HG03060 (cell line): ENCODE measurements around the gene RPGR.

Experiments used
- ATAC-seq: cut with Tn5 transposase; IDR thresholded peaks from one replicate; pipeline ENCODE4 v1.9.1; 2021; ENCODE audit warnings: low read depth, moderate number of reproducible peaks; ENCODE audit not compliant: unreplicated experiment

RPGR gene

DNA sequence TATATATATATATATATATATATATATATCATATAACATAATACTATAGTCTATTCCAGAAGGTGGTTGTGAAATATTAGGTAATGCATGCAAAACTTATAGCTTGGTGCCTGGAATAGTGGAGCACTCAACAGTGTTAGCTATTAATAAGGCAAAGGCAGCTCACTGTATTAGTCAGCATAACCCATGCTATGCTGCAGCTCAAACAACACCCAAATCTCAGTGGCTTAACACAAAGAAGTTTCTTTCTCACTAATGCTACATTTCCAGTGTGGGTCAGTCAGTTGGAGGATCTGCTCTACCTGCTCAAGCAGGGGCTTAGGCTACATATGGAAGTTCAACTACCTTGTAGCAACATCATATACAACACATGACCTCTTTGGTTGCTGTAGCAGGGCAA lies 5.2 kb upstream of the RPGR start:
- peak; percentile 80 for ATAC-seq

DNA sequence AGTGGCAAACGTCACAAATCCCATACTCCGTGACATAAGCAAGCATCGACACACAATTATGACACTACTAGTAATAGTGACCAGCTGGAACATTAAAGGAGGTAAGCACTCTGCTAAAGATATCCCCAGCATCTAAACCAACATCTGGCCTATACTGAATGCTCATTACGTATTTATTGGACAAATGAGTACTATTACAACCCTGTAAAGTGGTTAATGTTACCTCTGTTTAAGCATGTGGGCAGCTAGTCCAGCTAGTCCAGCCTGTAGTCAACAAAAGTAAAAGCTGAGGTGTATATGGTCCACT lies 419 bp upstream of the RPGR start:
- peak; percentile 4 for ATAC-seq

DNA sequence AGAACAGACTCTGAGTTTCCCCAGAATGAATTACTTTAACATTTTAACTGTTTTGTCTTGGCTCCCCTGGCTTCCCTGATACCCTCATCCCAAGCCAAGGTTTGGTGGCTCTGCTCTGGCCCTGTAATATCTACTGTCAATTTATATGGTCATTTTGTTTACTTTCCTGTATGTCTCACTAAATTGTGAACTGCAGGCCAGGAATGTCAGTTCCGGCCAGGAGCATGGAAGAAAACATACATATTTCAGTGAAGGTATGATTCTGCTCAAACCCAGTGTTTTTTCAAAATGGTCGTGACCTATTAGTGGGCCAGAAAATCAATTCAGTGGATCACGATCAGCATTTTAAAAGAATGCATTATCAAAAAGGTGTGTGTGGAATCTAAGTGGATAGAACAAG lies 1.2 kb downstream of the RPGR start:
- ATAC-seq = no peak

DNA sequence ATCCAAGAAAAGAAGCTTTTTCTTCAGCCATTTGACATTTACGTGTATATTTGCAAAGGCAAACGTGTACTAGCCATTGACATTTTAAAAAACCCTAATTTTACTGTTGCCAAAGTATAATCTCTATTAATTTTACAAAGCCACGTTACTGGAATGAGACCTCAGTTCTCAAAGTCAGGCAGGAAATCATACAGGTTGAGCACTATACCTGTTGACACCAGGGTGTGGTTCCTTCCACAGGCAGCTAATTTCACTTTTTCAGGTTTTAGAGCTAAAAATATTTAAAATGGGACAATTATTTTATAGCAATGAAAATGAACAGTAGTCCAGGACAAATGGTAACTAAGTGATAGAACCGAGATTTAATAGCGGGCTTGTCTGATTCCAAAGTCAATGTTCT lies 6.5 kb downstream of the RPGR start:
- ATAC-seq = no peak

- no peak for ATAC-seq
These were observed 8.7 kb downstream of the RPGR start for GRCh38 chrX:38318606-38319005.

GRCh38 chrX:38318196-38318595 lies 9.1 kb downstream of the RPGR start:
- no peak for ATAC-seq

GRCh38 chrX:38315186-38315585 lies 12.1 kb downstream of the RPGR start:
- no peak for ATAC-seq

DNA sequence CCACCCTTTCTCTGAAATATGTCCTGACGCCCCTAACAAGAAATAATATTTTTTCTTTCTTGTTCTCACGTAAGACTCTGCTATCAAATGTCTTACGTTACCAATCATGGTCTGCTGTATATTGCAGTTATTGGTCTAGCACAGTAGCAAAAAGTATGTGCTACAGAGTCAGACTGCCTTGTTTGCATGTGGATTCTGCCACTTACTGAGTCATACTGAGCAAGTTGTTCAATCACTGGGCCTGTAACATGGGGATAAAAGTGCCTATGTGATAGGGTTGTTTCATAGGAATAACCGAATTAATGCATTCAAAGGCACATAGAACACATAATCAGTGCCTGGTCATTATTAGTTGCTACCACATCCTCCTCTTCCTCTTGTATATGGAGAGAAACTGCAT lies 14.1 kb downstream of the RPGR start:
- no peak for ATAC-seq

- no peak for ATAC-seq
These were observed 14.9 kb downstream of the RPGR start for GRCh38 chrX:38312436-38312835.

GRCh38 chrX:38311743-38312142 lies 15.6 kb downstream of the RPGR start:
- ATAC-seq = no peak

DNA sequence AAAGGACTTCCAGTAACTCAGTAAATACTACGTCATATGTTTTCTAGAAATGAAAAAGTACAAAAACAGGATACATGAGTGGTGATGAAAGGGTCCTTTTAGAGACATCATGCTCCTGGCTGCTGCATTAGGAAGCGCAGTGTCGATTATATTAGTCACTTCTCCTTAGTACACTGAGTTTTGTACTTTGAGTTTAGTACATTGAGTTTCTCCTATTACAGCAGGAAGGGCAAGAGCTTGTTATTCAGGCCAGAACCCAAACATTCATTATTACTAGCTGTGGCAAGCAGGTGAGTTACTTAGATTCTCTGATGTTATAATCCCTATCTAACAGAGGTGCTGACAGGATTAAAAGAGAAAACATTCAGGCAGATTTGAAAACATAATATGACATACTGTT lies 21.3 kb downstream of the RPGR start:
- ATAC-seq = no peak

GRCh38 chrX:38304010-38304409 lies 23.3 kb downstream of the RPGR start:
- no peak for ATAC-seq

DNA sequence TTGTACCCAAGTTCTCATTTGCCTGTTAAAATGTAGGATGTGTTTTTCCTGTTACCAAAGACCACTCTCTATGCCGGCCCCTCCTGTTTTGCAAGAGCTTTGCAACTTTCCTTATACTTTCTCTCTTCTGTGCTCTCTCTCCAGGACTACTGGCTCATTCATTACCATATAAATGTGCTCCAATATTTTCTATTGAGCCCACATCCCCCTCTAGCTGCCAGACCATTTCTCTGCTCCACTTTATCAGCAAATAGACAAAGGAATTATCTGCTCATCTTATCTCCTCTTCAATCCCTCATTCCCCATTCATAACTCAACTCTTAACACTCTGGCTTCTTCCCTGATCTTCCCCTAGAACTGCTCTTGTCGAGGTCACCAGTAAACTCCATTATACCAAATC lies 33.6 kb downstream of the RPGR start:
- ATAC-seq = no peak

GRCh38 chrX:38287674-38288073 lies 39.6 kb downstream of the RPGR start:
- ATAC-seq = no peak

DNA sequence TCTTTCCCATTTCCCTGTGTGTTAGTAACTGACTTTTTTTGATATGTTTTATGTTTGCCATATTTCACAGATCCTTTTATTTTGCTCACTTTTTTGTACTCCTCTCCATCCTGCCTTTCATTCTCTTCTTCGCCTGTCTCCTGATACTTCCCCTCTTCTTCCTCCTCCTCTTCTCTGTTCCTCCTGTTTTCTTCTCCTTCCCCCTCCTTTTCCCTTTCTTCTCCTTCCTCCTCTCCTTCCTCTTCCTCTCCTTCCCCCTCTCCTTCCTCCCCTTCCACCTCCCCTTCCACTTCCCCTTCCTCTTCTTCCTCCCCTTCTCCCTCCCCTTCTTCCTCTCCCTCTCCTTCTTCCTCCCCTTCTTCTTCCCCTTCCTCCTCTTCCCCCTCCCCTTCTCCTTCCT lies 41.7 kb downstream of the RPGR start:
- ATAC-seq = no peak

DNA sequence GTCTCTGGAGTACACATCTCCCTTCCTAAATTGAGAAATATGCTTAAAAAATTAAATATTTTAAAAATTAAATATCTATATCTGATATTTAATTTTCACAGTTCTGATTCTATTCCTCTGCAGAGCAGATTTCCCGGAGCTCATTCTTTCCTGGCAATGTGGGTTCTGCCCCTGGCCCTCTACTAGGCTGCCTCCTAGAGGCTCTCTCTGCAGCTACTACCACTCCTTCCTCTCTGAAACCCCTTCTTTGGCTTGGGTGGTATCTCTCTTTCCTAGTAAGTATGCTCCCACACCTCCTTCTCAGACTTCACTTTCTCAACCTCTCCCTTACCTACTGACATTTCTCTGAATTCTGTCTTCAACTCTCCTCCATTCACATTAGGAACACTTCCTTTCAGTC lies 45.3 kb downstream of the RPGR start:
- ATAC-seq = no peak

DNA sequence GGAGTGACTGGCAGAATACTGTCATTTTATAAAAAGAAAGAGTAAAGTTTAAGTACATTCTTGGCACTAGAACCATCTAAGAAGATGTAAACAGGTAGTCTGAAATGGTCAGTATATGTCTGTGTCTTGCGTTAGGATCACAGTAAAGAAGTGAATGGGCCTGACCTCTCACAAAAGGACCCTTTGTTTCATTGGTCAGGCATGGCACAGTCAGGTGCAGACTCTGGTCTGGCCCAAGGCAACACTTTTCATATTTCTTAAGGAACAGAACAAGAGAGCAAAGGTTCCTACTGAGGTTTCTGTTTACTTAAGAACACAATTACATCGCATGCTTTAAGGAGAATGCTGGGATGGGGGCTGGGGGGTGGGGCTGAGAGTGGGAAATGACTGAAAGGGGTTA lies 48.1 kb downstream of the RPGR start:
- no peak for ATAC-seq

GRCh38 chrX:38278682-38279081 lies 48.6 kb downstream of the RPGR start:
- no peak for ATAC-seq

DNA sequence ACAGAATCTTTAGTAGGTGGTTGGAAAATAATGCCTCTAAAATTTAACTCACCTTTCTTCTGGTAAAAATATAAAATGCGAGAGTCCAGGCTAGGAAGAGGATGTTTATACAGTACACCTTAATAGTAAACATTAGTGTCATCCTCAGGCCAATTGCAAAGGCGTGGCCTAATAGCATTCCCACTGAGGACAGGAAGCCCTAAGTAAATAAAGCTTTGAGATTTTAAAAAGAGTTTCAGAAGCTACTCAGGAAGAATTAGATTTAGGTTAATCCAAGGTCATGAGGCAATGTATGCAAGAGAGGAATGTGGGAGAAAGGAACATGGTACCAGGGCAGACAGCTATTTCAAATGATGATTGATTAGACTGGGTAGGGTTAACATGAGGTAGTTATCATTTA lies 49.5 kb downstream of the RPGR start:
- ATAC-seq = no peak

DNA sequence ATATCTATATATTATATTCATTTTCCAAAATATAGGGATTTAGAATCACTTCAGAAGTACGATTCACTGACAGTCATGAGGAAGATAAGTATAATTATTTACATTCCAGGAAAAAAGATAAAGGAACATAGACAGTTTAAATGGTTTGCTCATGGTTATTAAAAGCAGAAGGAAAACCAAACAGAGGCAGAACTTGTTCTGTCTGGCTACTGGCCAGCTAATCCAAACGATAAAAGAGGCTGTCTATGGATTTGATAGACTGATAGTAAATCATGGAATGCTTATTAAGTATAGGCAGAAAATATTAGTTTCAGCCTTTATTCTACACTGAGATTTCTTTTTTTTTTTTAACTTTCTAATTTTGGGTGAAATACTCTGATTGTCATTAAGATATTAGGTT lies 50.2 kb downstream of the RPGR start:
- ATAC-seq = no peak

- ATAC-seq = no peak
These were observed 51.2 kb downstream of the RPGR start for GRCh38 chrX:38276089-38276488.

GRCh38 chrX:38275615-38276014 lies 51.7 kb downstream of the RPGR start:
- ATAC-seq = peak; percentile 53

DNA sequence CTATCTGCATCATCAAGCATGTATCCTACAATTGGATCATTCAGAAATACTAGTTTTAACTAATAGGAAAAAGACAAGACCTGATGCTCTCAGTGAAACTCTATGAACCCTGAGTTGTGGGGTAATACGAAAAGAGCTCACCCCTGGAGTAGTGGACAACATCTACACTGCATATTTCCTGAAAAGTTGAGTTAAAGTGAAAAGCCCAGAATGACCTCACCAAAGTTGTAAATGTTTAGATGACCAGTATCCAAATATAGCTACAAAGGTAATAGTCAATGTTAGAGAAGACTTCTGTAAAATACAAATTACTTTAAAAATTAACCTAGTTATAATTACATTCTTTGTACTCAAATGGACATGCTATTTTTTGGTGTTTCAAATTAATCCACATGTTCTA lies 53.9 kb downstream of the RPGR start:
- ATAC-seq = no peak
